HG02571 (cell line): ENCODE measurements around the gene KPNA1.
"Not testable (repeated sequence)": the region's sequence is repeated elsewhere in the genome, so short reads cannot be mapped to it uniquely, and the experiment has no call there.

Experiments
- ATAC-seq: cut with Tn5 transposase; IDR thresholded peaks from one replicate; pipeline ENCODE4 v1.9.1; 2021; ENCODE audit warnings: mild to moderate bottlenecking, moderate library complexity; ENCODE audit not compliant: unreplicated experiment

The KPNA1 gene

GRCh38 chr3:122481390-122481789, 33.3 kb downstream of the KPNA1 start:
- no peak for ATAC-seq

- ATAC-seq = no peak
Observed at GRCh38 chr3:122476532-122476931, 38.2 kb downstream of the KPNA1 start.

- no peak for ATAC-seq
Observed at GRCh38 chr3:122475316-122475715, 39.4 kb downstream of the KPNA1 start.

- ATAC-seq = no peak
Observed at GRCh38 chr3:122469659-122470058, 45.1 kb downstream of the KPNA1 start.

GRCh38 chr3:122468896-122469533, 45.7 kb downstream of the KPNA1 start:
- no peak for ATAC-seq

- ATAC-seq = no peak
Observed at GRCh38 chr3:122466701-122467240, 48.0 kb downstream of the KPNA1 start.

GRCh38 chr3:122464659-122465058, 50.1 kb downstream of the KPNA1 start:
- no peak for ATAC-seq

GRCh38 chr3:122462406-122462805, 52.3 kb downstream of the KPNA1 start:
- no peak for ATAC-seq

GRCh38 chr3:122461806-122462205, 52.9 kb downstream of the KPNA1 start:
- ATAC-seq = no peak

GRCh38 chr3:122458992-122459391, 55.7 kb downstream of the KPNA1 start:
- ATAC-seq = no peak

GRCh38 chr3:122457706-122458105, 57.0 kb downstream of the KPNA1 start:
- no peak for ATAC-seq

GRCh38 chr3:122456074-122456473, 58.7 kb downstream of the KPNA1 start:
- no peak for ATAC-seq

- no peak for ATAC-seq
Observed at GRCh38 chr3:122451371-122451770, 63.4 kb downstream of the KPNA1 start.

GRCh38 chr3:122448218-122448617, 66.5 kb downstream of the KPNA1 start:
- ATAC-seq = not testable (repeated sequence)

- not testable (repeated sequence) for ATAC-seq
Observed at GRCh38 chr3:122444491-122444887, 70.2 kb downstream of the KPNA1 start.

GRCh38 chr3:122443762-122444490, 70.8 kb downstream of the KPNA1 start:
- ATAC-seq = not testable (repeated sequence)

GRCh38 chr3:122443090-122443489, 71.6 kb downstream of the KPNA1 start:
- no peak for ATAC-seq

- no peak for ATAC-seq
Observed at GRCh38 chr3:122435950-122436349, 78.8 kb downstream of the KPNA1 start.

- ATAC-seq = no peak
Observed at GRCh38 chr3:122430371-122430770, 84.4 kb downstream of the KPNA1 start.

GRCh38 chr3:122427857-122428471, 86.8 kb downstream of the KPNA1 start:
- no peak for ATAC-seq

- no peak for ATAC-seq
Observed at GRCh38 chr3:122421836-122422235, 92.9 kb downstream of the KPNA1 start.

GRCh38 chr3:122421101-122421500, 93.6 kb downstream of the KPNA1 start:
- ATAC-seq = no peak
